ENCODE results near the gene WIPF2.

- TF ChIP-seq CTCF (IDR thresholded peaks at IDR 0.05; ENCODE audit: insufficient read depth, low read length, poor library complexity, severe bottlenecking) (no peak), EZH2phosphoT487 (conservative IDR thresholded peaks at IDR 0.05; ENCODE audit: low read length) (no peak)
Measured at GRCh38 chr17:40313668-40314583, 94.8 kb downstream of the WIPF2 start.
